Right kidney (tissue), 9 donors: Measurements from ENCODE around the gene SLC25A13.
"Not testable (repeated sequence)": the region's sequence is repeated elsewhere in the genome, so short reads cannot be mapped to it uniquely, and the experiment has no call there.

Source experiments
- DNase-seq: peaks from one replicate; pipeline ENCODE4 v3.0.0-alpha.2; 2016
- long read RNA-seq, 8 donors: transcript quantifications; one replicate each; lab custom pipeline, GENCODE V29; 2026

Gene SLC25A13, protein sequence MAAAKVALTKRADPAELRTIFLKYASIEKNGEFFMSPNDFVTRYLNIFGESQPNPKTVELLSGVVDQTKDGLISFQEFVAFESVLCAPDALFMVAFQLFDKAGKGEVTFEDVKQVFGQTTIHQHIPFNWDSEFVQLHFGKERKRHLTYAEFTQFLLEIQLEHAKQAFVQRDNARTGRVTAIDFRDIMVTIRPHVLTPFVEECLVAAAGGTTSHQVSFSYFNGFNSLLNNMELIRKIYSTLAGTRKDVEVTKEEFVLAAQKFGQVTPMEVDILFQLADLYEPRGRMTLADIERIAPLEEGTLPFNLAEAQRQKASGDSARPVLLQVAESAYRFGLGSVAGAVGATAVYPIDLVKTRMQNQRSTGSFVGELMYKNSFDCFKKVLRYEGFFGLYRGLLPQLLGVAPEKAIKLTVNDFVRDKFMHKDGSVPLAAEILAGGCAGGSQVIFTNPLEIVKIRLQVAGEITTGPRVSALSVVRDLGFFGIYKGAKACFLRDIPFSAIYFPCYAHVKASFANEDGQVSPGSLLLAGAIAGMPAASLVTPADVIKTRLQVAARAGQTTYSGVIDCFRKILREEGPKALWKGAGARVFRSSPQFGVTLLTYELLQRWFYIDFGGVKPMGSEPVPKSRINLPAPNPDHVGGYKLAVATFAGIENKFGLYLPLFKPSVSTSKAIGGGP
- long read RNA-seq, donor 1, partial matches to known transcripts: 0 of 5 reads
- long read RNA-seq, donor 1, other reads (novel, unspliced or antisense): 0 of 5 reads
- long read RNA-seq, donor 2, partial matches to known transcripts: 10 of 10 reads
- long read RNA-seq, donor 2, other reads (novel, unspliced or antisense): 0 of 10 reads
- long read RNA-seq, donor 3, partial matches to known transcripts: 0 of 3 reads
- long read RNA-seq, donor 3, other reads (novel, unspliced or antisense): 0 of 3 reads
- long read RNA-seq, donor 4, partial matches to known transcripts: 25 of 27 reads
- long read RNA-seq, donor 4, other reads (novel, unspliced or antisense): 0 of 27 reads
- long read RNA-seq, donor 5, transcript SLC25A13-201 (18 exons, 3,136 nt): major isoform, 9 of 9 reads
- long read RNA-seq, donor 5, partial matches to known transcripts: 0 of 9 reads
- long read RNA-seq, donor 5, other reads (novel, unspliced or antisense): 0 of 9 reads
- long read RNA-seq, donor 6, partial matches to known transcripts: 14 of 16 reads
- long read RNA-seq, donor 6, other reads (novel, unspliced or antisense): 0 of 16 reads
- long read RNA-seq, donor 7, transcript SLC25A13-201 (18 exons, 3,136 nt): major isoform, 14 of 21 reads
- long read RNA-seq, donor 7, partial matches to known transcripts: 6 of 21 reads
- long read RNA-seq, donor 7, other reads (novel, unspliced or antisense): 0 of 21 reads
- long read RNA-seq, donor 8, transcript SLC25A13-201 (18 exons, 3,136 nt): major isoform, 9 of 10 reads
- long read RNA-seq, donor 8, partial matches to known transcripts: 0 of 10 reads
- long read RNA-seq, donor 8, other reads (novel, unspliced or antisense): 0 of 10 reads

GRCh38 chr7:96321658-96322372, at the start of gene SLC25A13:
SLC25A13 (minus strand) TSS chr7:96322098; CDS start chr7:96321956, 142 bp downstream.
- peak; percentile 96 for DNase-seq

DNA sequence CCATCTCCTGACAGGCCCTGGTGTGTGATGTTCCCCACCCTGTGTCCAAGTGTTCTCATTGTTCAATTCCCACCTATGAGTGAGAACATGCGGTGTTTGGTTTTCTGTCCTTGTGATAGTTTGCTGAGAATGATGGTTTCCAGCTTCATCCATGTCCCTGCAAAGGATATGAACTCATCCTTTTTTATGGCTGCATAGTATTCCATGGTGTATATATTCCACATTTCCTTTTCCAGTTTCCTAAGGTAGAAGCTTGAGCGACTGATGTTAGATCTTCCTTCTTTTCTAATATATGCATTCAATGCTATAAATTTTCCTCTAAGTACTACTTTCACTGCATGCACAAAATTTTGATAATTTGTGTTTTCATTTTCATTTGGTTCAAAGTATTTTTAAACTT, 44.0 kb upstream of the SLC25A13 start:
- not testable (repeated sequence) for DNase-seq

DNA sequence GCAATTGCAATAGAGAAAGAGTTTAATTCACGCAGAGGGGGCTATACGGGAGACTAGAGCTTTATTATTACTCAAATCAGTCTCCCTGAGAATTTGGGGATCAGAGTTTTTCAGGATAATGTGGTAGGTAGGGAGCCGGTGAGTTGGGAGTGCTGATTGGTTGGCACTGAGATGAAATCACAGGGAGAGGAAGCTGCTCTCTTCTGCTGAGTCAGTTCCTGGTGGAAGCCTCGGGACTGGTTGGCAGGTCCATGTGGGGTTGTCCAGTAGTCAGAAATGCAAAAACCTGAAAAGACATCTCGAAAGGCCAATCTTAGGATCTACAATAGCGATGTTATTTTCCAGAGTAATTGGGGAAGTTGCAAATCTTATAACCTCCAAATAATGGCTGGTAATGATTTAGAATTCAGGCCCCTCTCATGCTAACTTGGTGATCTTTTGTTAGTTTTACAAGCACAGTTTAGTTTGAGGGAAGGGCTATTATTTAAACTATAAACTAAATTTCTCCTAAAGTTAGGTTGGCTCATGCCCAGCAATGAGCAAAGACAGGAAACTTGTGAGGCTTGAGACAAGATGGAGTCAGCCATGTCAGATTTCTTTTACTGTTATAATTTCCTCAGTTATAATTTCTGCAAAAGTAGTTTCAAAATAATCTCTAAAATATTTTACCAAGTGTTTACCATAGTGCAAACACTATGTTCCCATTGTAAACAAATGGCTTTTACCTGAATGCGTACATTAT, 39.4 kb upstream of the SLC25A13 start:
- no peak for DNase-seq

DNA sequence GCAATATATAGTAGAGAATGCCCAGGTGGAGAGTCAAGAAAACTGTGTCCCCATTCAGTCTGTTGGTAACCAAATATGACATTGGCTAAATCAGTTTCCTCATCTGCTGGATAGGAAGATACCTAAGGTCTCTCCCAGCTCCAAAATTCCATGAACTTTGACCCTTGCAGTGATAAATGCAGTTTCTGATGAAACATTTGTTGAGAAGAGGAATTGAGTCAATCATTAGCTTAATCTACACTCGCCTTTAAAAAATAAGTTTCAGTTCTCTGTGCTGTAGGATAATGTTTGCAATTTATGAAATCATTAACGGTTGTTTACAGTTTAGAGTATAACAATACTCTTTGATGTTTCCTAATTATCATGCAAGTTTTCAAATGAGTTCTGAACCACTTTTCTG, 38.0 kb upstream of the SLC25A13 start:
- DNase-seq: no peak

DNA sequence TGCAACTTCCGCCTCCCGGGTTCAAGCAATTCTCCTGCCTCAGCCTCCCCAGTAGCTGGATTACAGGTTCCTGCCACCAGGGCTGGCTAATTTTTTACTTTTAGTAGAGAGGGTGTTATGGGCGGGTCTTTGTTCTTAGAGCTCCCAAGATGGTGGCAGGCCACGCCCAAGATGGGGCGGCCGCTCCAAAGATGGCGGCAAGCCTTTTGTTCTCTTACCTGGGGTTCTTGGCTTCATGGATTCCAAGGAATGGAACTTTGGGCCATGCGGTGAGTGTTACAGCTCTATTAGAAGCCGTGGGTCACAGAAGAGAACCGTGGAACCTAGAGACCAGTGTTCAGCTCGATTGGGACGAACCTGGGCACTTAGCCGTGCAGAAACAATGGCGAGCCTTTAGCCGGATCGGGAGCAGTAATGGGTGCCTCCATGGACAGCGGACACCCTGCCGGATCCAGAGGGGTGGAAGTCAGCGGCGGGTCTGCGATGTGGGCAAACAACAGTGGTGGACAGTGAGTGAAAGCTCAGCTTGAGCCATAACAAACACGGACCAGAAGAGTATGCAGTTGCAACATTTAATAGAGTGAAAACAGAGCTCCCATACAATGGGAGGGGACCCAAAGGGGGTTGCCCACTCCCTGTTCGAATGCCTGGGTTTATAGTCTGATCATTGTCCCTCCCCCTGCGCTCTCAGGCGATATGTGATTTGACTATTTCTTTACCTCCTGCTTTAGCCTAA, 36.5 kb upstream of the SLC25A13 start:
- DNase-seq: not testable (repeated sequence)

GRCh38 chr7:96355990-96356506, 34.1 kb upstream of the SLC25A13 start:
- DNase-seq: no peak

- DNase-seq: no peak
These were observed 33.0 kb upstream of the SLC25A13 start for GRCh38 chr7:96354881-96355280.

GRCh38 chr7:96349572-96349971, 27.7 kb upstream of the SLC25A13 start:
- DNase-seq: no peak

GRCh38 chr7:96347471-96347870, 25.6 kb upstream of the SLC25A13 start:
- no peak for DNase-seq

GRCh38 chr7:96346293-96346953, 24.5 kb upstream of the SLC25A13 start:
- no peak for DNase-seq

GRCh38 chr7:96344236-96344635, 22.3 kb upstream of the SLC25A13 start:
- no peak for DNase-seq

- DNase-seq: no peak
These were observed 20.2 kb upstream of the SLC25A13 start for GRCh38 chr7:96342049-96342448.

DNA sequence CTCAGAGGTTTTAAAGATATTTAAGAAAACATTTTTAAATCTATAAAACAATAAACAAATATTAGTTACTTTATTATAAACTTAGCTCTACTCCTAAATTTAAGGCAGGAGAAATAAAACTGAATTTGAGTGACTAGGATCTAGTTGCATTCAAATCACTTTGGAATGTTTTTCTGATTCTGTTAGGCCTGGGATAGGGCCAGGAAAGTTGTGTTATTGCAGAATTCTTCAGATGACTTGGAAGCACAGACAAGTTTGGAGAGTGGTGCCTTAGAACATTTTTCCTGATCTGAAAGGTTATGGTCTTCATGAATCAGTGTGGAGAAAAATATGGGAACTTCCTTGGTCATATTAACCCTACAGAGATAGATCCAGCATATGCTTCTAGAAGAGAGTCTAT, 15.6 kb upstream of the SLC25A13 start:
- no peak for DNase-seq

DNA sequence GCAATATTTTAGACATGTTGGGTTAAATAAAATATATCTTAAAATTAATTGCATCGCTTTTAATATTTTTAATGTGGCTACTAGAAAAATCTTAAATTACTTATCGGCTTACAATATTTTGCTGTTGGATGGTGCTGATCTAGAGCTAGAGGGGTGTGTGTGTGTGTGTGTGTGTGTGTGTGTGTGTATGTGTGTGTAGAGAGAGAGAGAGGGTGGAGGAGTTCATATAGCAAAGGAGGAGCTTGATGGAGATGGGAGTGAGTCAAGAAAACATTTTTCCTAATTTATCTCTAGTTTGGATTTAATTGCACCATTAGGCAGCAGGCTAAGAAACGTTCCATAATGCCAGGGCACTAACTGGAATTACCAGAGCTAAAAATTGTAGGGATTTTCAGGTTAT, 10.4 kb upstream of the SLC25A13 start:
- DNase-seq: no peak

DNA sequence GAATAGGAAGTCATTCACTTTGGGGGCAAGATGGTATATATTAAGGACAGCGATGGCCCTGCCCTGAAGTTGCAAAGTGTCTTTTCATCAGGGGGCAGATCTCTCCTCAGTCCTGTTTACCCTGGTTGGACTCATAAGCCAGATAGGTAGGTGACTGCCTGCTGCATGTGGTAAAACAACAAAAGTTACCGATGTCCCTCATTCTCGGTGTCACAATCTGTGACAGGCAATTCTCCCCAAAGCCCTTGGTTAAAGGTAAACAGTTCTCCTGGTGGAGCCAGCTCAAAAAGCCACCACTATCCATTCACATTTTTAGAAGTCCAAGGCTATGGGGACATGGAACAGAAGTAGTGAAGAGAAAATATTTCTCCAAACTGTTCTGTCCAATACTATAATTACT, 9.9 kb upstream of the SLC25A13 start:
- DNase-seq: no peak

DNA sequence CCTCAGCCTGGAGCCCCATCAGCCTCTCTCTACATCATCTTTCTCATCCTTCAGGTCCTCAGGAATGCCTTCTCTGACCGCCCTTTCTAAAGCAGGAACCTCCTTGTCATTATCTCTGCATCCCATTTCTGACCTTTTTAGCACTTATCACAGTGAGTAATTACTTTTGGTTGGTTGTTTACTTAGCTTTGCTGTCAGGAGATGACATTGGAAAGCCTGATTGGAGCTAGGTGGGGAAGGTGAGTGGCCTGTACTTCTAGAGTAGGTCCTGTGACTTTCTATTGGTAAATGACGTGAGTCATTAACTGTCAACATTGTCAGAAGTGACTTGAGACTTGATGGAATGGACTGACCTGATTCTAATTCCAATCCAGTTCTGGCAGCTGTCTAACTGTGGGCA, 9.3 kb upstream of the SLC25A13 start:
- no peak for DNase-seq

DNA sequence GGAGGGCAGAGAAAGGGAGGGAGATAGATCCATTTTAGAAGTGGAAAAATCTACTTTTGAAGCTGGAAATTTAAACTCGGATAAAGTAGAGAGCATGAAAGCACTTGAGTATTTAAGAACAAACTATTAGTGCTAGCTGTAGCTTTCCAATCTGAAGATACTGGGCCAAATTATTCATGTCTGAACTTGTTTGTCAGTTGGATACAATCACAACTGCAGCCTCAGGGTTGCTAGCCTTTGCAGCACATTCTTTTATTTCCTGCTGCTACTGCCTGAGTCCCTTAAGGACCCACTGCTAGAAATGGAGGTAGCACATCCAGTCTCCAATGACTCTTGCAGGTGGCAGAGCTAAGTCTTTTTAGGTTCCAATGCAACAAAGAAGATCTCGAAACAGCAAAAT, 8.3 kb upstream of the SLC25A13 start:
- DNase-seq: no peak

GRCh38 chr7:96329241-96329640, 7.3 kb upstream of the SLC25A13 start:
- DNase-seq: no peak

GRCh38 chr7:96328016-96328415, 6.1 kb upstream of the SLC25A13 start:
- no peak for DNase-seq
